Umbilical cord (tissue), 2 donors: ENCODE measurements around the gene TMC8. TPM values are rescaled to one million over a fixed set of nuclear protein-coding genes. Genes with fewer than 3 reads are reported as not detected.
A peak's percentile ranks its signal among the peaks of the same experiment; 100 is the strongest.
"Not testable (repeated sequence)": the region's sequence is repeated elsewhere in the genome, so short reads cannot be mapped to it uniquely, and the experiment has no call there.

ENCODE experiments used
- DNase-seq: peaks from one replicate; pipeline ENCODE4 v3.0.0-alpha.2; 2015; ENCODE audit warnings: low spot score
- total RNA-seq: library from RNA; depleted of rRNA; stranded (reverse); fragments of >200 nt; gene quantifications from one replicate; pipeline ENCODE4 v1.2.3, GENCODE V29; 2014; ENCODE audit warnings: low replicate concordance; ENCODE audit not compliant: insufficient read depth

Gene TMC8
- total RNA-seq, 1 donor from 2014 or later, result not detected

GRCh38 chr17:78154903-78155811, 24.6 kb downstream of the TMC8 start:
- no peak for DNase-seq

- no peak for DNase-seq
These were observed 29.1 kb downstream of the TMC8 start for GRCh38 chr17:78159575-78160158.

DNA sequence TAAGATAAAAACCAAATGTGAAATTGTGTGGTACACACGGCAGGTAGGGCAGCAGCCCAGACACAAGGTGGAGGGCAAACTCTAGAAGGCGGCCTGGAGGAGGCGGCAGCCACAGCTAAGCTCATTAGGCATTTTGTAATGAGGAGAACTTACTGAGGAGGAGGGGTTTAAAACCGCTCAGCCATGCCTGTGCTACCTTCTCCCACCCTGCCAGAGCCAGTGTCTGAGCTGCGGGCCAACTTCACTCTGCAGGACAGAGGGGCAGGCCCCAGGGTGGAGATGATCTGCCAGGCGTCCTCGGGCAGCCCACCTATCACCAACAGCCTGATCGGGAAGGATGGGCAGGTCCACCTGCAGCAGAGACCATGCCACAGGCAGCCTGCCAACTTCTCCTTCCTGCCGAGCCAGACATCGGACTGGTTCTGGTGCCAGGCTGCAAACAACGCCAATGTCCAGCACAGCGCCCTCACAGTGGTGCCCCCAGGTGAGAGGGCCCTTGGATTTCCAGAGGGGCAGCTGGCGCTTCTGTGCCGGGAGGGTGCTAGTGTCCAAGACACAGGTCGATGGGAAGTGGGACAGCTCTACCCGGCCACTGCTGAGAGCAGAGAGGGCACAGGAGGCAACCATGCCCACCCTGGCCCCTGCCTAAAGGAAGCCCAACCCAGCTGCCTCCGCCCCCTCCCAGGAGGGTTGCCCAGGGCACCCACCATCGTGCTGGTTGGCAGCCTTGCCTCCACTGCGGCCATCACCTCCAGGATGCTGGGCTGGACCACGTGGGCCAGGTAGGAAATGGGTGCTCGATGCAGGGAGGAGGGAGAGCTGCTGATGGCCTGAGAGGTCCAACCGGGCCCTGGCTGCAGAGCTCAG, 33.5 kb downstream of the TMC8 start:
- DNase-seq, result no peak

GRCh38 chr17:78164748-78165607, 34.4 kb downstream of the TMC8 start:
- no peak for DNase-seq

GRCh38 chr17:78166416-78166815, 35.8 kb downstream of the TMC8 start:
- DNase-seq, result no peak

DNA sequence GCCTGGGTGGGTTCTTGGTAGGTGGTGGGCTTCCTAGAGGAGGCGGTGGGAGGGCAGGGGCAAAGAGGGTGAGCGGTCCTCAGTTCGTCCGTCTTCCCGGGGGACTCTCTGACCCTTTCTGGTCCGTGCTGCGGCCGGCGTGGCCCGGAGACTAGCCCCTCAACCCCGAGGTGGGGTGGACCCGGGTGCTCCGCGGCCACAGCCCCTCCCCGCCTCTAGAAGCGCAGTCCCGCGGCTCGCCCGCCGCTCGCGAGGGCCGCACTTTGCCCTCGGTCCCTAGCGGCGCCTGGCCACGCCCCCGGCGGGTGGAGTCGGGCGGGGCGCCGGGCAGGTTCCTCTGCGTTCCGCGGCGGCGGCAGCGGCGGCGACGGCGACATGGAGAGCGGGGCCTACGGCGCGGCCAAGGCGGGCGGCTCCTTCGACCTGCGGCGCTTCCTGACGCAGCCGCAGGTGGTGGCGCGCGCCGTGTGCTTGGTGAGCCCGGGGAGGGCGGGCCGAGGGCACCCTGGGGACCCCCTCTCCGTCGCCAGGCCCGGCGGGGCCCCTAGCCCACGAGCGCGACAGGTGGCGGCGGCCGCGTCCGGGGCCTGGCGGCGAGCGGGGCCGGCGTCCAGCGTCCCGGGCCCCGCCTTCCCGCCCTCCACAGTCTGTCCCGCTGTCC, 37.8 kb downstream of the TMC8 start, which contains the start of gene SYNGR2:
Gene SYNGR2 (plus strand): TSS at position 340 of the 661 bp plus-strand sequence. CDS start 36 bp downstream, at position 376.
- peak; percentile 67 for DNase-seq

DNA sequence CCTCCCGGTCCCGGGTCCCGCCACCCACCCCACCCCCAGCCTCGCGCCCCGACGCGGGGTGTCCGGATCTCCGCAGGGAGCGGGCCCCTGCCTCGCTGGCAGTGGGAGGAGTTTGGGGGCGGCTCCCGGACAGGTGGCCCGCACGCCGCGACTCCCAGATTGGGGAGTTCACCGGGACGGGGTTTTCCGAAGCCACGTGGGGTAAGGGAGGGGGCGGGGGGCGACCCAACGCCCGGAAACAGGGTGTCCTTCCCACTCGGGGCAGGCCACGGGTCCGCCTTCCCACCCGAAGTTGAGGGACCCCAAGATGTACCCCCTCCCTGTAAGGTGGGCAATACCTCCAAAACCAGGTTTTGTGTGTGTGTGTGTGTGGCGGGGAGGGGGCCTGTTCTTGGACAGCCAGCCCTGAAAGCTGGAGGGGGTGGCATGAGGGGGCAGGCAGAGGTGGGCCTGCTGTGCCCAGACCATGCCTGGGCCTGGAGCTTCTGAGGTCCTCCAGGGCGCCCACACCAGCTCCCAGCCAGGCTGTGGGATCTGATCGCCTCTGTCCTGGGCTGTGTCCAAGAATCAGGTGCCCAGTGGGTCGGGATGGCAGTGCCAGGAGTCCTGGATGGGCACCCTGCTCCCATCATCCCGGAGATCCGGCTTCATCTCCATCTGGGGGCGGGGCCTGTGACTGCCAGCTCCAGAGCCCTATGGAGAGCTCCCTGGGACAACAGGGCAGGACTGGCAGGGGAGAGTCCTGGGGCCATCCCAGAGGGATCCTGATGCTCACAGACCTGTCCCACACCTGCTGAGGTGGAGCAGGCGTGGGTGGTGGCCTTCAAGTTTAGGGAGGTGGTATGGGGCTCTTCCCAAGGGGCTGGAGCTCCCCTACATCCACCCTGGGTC, 38.6 kb downstream of the TMC8 start:
- peak; percentile 39 for DNase-seq

DNA sequence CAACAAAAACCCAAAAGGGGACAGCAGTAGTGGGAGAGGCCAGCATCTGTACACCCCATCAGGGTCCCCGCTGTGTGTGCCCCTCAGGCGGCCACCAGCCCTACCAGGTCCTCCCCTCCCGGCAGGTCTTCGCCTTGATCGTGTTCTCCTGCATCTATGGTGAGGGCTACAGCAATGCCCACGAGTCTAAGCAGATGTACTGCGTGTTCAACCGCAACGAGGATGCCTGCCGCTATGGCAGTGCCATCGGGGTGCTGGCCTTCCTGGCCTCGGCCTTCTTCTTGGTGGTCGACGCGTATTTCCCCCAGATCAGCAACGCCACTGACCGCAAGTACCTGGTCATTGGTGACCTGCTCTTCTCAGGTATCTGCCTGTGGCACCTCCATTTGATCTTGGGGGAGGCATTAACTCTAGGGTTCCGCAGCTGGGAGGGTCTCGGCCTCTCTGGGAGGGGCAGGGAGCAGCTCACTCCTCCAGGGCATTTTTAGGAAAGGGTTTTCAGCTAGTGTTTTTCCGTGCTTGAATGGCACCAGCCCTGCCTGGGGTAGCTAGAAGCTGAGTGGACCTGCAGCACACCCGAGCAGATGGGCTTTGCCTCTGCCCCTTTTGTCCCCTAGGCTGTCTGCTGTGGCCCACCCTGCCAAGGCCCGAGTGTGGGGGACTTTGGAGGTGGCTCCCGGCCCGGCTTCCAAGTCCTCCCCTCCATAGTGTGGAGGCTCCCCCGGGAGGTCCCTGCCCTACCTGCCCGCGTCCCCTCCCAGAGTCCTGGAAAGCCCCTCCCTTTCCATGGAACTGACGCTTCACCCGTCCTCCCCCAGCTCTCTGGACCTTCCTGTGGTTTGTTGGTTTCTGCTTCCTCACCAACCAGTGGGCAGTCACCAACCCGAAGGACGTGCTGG, 40.4 kb downstream of the TMC8 start:
- DNase-seq, result no peak

DNA sequence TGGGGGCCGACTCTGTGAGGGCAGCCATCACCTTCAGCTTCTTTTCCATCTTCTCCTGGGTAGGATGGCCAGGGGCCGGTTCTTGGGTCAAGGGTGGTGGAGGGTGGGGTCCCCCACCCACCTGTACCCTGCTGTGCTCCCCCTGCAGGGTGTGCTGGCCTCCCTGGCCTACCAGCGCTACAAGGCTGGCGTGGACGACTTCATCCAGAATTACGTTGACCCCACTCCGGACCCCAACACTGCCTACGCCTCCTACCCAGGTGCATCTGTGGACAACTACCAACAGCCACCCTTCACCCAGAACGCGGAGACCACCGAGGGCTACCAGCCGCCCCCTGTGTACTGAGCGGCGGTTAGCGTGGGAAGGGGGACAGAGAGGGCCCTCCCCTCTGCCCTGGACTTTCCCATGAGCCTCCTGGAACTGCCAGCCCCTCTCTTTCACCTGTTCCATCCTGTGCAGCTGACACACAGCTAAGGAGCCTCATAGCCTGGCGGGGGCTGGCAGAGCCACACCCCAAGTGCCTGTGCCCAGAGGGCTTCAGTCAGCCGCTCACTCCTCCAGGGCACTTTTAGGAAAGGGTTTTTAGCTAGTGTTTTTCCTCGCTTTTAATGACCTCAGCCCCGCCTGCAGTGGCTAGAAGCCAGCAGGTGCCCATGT, 41.1 kb downstream of the TMC8 start:
- DNase-seq, result not testable (repeated sequence)

GRCh38 chr17:78172249-78173051, 41.9 kb downstream of the TMC8 start:
- DNase-seq, result peak; percentile 37

GRCh38 chr17:78173097-78173715, 42.6 kb downstream of the TMC8 start:
- no peak for DNase-seq

DNA sequence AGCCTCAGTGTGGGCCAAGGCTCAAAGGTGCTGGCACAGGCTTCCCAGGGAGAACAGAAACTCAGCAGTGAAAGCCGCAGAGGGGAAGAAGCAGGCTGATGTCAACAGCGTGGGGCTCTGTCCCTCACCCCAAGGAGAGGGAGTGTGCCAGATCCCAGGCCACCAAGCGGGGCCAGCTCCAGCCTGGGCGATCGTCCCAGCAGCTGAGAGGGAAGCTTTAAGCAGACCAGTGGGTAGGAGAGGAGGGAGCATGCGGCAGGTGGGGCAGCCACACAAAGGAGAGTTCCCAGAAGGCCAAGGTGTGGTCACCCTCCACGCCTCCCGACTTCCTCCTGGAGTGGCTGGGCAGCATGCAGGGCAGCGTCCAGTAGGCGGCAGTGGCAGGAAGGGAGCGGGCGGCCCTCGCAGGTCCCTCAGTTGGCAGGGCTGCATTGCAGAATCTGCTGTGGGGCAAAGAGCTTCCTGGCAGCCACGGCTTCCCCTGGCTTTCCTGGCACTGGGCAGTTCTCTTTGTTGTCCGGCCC, 43.8 kb downstream of the TMC8 start:
- DNase-seq, result peak; percentile 63

GRCh38 chr17:78174870-78175642, 44.5 kb downstream of the TMC8 start:
- DNase-seq, result no peak

- no peak for DNase-seq
These were observed 45.0 kb downstream of the TMC8 start for GRCh38 chr17:78175643-78175981.

GRCh38 chr17:78176548-78177025, 46.0 kb downstream of the TMC8 start:
- DNase-seq, result peak; percentile 53
